ENCODE data around the gene TMTC1.
A peak's percentile ranks its signal among the peaks of the same experiment; 100 is the strongest.

Gene TMTC1

DNA sequence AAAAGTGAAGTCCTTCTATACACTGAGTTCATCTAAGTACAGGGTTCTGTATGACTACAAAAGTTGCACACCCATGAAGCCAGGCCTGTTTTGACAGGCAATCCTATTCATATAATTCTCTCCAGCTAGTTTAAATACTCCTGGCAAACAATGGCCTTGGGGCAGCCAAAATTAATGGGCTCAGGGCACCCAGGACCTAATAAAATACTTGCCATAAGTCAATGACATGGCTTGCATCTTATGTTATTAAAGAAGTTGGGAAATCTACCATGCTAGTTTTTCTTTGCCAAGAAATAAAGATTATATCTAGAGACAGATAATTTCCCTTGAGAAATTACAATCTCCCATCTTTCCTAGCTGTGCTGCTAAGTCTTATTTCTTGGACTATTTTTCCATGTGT is 11.1 kb upstream of the TMTC1 start:
- no peak for TF ChIP-seq CTCF (IDR thresholded peaks at IDR 0.05; ENCODE audit: low read depth, low read length)
- H3K4me3 ChIP-seq (ENCODE audit: low read depth, low read length) = no peak overlapping the region
- DNase-seq (ENCODE audit: low read depth, low spot score) = no peak
- in situ Hi-C loops (cut with HindIII; ENCODE audit: low sequenced_read_pairs) = no loop called here

GRCh38 chr12:29792853-29793252 is 9.1 kb upstream of the TMTC1 start:
- in situ Hi-C loops (cut with HindIII; ENCODE audit: low sequenced_read_pairs) = no loop called here
- no peak overlapping the region for H3K4me3 ChIP-seq (ENCODE audit: low read depth, low read length)
- TF ChIP-seq CTCF (IDR thresholded peaks at IDR 0.05; ENCODE audit: low read depth, low read length) = no peak
- DNase-seq (ENCODE audit: low read depth, low spot score) = no peak

- in situ Hi-C loops (cut with HindIII; ENCODE audit: low sequenced_read_pairs) = no loop called here
- no peak overlapping the region for H3K4me3 ChIP-seq (ENCODE audit: low read depth, low read length)
- TF ChIP-seq CTCF (IDR thresholded peaks at IDR 0.05; ENCODE audit: low read depth, low read length) = no peak
- no peak for DNase-seq (ENCODE audit: low read depth, low spot score)
Observed at GRCh38 chr12:29792132-29792531, 8.4 kb upstream of the TMTC1 start.

DNA sequence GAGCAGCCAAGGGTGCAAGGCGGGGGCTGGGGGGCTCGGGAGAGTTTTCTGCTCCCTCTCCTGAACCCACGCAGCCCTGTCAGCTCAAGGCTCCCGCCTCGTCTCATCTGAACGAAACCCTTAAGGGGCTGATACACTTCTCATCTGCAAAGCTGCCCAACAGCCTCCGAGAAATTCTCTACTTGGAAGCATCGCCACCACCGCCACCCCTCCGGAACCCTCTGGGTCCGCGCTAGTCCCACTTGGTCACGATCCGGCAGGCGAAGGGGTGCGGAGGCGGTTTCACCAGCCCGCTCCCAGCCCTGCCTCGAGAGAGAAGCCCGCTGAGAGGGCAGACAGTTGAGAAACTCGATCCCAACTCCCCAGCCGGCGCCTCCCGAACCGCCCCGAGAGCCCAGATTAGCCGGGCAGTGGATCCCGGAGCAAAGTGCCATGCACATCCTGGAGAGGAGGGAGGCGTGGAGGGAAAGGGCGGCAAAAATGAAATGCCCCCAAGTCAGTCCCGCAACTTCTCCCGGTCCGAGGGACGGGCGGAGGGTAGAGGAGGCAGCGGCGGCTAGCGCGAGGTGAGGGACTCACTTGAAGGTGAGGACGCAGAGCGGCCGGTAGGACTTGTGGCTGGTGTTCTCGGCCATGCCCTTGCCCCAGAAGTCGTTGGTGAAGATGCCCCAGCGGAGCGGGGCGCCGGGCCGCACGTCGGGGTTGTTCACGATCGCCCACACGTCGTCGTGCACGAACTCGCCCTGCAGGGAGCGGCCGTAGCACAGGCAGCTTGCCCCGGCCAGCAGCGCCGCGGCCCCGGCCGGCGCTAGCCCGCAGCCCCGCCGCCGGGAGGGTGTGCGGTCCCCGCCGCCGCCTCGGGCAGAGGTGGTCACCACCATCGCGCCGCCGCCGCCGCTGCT is 620 bp downstream of the TMTC1 start:
- in situ Hi-C loops (cut with HindIII; ENCODE audit: low sequenced_read_pairs) = no loop called here
- peak overlapping the region; percentile 70 for H3K4me3 ChIP-seq (ENCODE audit: low read depth, low read length)
- peak; percentile 45 for DNase-seq (ENCODE audit: low read depth, low spot score)
- TF ChIP-seq CTCF (IDR thresholded peaks at IDR 0.05; ENCODE audit: low read depth, low read length) = no peak

DNA sequence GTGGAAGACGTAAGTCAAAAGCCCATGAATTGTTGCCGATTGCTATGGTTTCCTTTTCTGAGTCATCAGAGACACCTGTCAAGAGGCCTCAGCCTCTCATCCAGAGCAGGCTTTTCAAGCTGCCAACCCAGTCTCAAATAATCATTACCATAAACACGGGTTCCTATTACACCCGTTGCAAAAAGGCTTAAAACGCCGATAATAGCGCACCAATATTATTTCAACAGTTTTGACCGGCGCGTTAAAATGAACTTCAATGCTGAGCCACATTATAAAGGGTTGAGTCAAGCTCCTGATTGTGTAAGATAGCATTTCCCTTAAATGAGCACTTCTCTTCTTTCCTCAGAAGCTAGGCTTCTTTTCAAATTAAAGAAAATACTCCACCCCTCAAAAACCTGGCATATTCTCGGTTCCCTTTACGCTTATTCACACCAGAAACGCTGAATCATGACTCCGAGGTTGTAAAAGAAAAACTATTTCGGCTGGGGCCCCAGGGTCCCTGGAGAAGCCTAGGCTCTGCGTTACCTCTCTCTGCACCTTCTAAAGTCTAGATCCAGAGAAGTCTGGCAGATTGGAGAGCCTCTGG is 1.4 kb downstream of the TMTC1 start:
- peak overlapping the region; percentile 70 for H3K4me3 ChIP-seq (ENCODE audit: low read depth, low read length)
- in situ Hi-C loops (cut with HindIII; ENCODE audit: low sequenced_read_pairs) = no loop called here
- DNase-seq (ENCODE audit: low read depth, low spot score) = peak; percentile 78
- TF ChIP-seq CTCF (IDR thresholded peaks at IDR 0.05; ENCODE audit: low read depth, low read length) = no peak

DNA sequence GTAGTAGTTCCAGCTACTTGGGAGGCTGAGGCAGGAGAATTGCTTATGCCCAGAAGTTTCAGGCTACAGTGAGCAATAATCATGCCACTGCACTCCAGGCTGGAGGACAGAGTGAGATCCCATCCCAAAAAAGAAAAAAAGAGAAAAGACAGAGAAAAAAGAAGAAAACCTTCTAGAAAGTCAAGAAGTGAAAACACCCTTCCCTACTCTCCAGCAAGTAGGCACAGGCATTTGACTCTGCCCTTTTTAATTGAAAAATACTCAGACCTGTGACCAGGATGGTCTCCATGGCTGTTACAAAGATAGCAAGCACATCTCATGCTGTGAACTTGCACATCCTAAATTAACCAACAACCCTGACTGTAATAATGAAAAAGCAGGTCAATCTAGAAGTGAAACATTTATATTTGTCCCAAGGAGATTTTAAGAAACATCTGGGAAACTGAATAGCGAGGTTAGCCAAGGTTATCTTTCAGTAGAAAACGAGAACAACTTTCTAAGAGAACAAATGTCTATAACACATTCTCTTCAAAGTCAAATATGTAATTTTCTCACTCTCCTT is 2.0 kb downstream of the TMTC1 start:
- in situ Hi-C loops (cut with HindIII; ENCODE audit: low sequenced_read_pairs) = no loop called here
- no peak for TF ChIP-seq CTCF (IDR thresholded peaks at IDR 0.05; ENCODE audit: low read depth, low read length)
- no peak for DNase-seq (ENCODE audit: low read depth, low spot score)
- H3K4me3 ChIP-seq (ENCODE audit: low read depth, low read length) = peak overlapping the region; percentile 70
